RWPE1 (cell line): ENCODE results near the gene TBKBP1.

Experiments
- CTCF ChIA-PET: fragments of 350-600 bp; sonication (Branson Sonifier 250); formaldehyde crosslinking; extraction: SDS; loops from one replicate; lab custom pipeline; 2021; lab: Yijun Ruan, JAX
- POLR2A ChIA-PET: fragments of 400-600 bp; formaldehyde crosslinking; extraction: SDS; loops from one replicate; lab custom pipeline; 2020; ENCODE audit warnings: antibody characterized with exemption; ENCODE audit not compliant: low non-redundant PET; lab: Yijun Ruan, JAX
- DNase-seq: peaks from one replicate; pipeline ENCODE4 v3.0.0; 2012; ENCODE audit warnings: low spot score
- H3K27ac ChIP-seq: fragments of 450-650 bp; 2 replicates; pipeline ENCODE4 v1.5.1; 2017
- CTCF ChIP-seq: fragments of 450-650 bp; conservative IDR thresholded peaks from 2 replicates; pipeline ENCODE4 v1.5.1; 2017; ENCODE audit warnings: low read depth, mild to moderate bottlenecking

Gene TBKBP1

DNA sequence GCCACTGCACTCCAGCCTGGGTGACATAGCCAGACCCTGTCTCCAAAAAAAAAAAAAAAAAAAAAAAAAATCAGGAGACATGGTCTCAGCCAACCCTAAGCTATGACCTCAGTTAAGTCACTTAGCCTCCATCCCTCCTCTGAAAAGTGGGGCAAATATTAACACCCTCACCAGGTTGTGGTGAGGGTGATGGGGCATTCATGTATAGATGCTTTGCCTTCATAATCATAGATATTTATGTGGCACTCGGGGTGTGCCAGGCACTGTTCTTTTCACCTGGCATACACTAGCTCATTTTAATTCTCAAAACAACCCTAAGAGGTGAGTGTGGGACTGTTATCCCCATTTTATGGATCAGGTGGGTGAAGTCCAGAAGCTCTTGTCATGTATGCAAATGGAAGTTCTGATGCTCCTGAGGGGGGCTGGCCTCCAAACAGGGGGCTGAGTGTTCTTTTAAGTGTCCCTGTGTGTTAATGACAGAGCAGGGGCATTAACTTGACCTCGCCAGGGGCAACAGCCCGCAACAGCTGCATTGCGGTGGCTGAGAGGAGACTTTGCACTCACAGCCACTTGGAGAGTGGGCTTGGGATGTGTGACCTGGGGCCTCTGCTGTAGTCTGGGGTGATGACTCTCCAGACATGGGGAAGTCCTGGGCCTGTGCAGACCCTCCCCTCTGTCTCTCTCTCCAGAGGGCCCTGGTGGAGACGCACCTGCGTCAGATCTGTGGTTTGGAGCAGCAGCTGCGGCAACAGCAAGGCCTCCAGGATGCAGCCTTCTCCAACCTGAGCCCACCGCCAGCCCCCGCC, 4.1 kb downstream of the TBKBP1 start:
- DNase-seq = no peak
- CTCF ChIA-PET = interaction anchor here (1.0 to 2.2 kb wide), 5 partner anchors 10 to 198 kb away, joined by 3 to 12 read pairs (median 4); partner anchors contain the start of gene SP2
- POLR2A ChIA-PET = no interaction called here

DNA sequence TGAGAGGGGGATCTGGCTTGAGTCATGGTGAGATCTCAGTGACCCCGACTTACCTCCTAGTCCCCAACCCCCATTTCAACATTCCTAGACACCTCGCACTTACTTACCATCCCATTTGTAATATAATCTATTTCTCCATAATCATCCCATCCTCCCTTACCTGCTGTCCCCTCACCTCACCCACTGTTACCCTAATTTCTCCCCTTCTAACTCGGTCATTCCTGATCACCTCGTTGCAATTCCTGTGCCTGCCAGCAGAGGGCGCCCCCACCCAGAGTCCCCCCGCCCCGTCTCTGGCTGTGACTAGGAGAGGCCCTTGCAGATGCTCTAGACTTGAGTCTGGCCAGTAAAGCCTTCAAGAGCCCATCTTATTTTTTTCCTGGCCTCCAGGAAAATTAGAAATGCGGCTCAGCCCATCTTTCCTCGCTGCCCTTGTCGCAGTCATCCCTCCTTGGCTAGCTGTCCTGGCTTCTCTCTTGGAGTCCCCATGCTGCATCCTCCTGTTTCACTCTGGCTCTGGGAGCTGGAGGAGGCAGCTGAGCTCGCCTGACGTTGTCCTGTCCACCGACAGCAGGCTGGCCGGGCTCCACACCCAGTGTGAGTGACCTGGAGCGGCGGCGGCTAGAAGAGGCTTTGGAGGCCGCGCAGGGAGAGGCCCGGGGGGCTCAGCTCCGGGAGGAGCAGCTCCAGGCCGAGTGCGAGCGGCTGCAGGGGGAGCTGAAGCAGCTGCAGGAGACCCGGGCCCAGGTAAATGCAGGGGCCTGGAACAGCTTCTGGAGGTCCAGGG, 5.0 kb downstream of the TBKBP1 start:
- TF ChIP-seq CTCF = peak; percentile 99
- POLR2A ChIA-PET = no interaction called here
- CTCF ChIA-PET = interaction anchor here (0.6 to 2.2 kb wide), 11 partner anchors 9 to 652 kb away, joined by 3 to 12 read pairs (median 4); partner anchors contain the start of gene SP2
- no peak overlapping the region for H3K27ac ChIP-seq
- peak; percentile 88 for DNase-seq

More for the DNA sequence above, 4.1 kb downstream of the TBKBP1 start:
- H3K27ac ChIP-seq = no peak overlapping the region
- no peak for TF ChIP-seq CTCF

DNA sequence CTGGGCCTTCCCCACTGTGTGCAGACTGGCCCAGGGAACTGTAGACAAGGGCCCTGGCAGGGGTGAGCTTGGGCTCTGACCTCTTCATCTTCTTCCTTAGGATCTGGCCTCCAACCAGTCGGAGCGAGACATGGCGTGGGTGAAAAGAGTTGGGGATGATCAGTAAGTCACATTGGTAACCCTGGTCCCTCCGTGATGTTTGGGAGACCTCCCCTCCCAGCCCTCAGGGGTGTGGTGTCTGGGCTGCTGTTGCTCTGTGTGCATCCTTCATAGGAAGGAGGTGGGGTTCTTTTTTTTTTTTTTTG, 5.5 kb downstream of the TBKBP1 start:
- no peak overlapping the region for H3K27ac ChIP-seq
- no peak for TF ChIP-seq CTCF
- POLR2A ChIA-PET = no interaction called here
- CTCF ChIA-PET = interaction anchor here (0.6 to 2.2 kb wide), 10 partner anchors 8 to 651 kb away, joined by 3 to 12 read pairs (median 4); partner anchors contain the start of gene SP2
- no peak for DNase-seq

- no peak for DNase-seq
- TF ChIP-seq CTCF = no peak
- ChIA-PET CTCF (interaction anchor here (0.6 to 0.7 kb wide), 2 partner anchors 32 to 63 kb away, joined by 3 read pairs; partner anchors contain the start of gene TBX21), POLR2A (no interaction called here)
- no peak overlapping the region for H3K27ac ChIP-seq
Measured at GRCh38 chr17:47700471-47701449, 6.8 kb downstream of the TBKBP1 start.

DNA sequence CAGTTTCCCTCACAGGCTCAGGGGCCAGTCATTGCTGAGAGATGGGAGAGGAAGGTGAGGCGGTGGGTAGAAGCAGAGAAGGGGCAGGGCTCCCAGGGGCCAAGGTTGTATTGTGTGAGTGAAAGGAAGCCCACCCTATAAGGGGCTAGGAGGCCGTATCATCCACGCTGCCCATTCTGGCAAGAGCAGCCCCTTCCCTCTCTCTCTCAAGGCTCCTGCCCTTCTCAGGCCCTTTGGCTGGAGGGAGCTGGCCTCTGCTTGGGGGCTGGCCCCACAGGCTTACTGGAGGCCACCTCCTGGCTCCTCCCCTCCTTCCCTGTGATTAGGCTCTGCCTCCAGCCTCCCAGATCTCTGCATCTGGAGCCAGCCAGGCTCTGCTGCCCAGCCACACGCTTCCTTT, 7.6 kb downstream of the TBKBP1 start:
- POLR2A ChIA-PET = no interaction called here

More for the DNA sequence above, 7.6 kb downstream of the TBKBP1 start:
- no peak for TF ChIP-seq CTCF
- H3K27ac ChIP-seq = no peak overlapping the region
- CTCF ChIA-PET = no interaction called here
- DNase-seq = no peak
